ENCODE results near the gene PCED1B.

The PCED1B gene

DNA sequence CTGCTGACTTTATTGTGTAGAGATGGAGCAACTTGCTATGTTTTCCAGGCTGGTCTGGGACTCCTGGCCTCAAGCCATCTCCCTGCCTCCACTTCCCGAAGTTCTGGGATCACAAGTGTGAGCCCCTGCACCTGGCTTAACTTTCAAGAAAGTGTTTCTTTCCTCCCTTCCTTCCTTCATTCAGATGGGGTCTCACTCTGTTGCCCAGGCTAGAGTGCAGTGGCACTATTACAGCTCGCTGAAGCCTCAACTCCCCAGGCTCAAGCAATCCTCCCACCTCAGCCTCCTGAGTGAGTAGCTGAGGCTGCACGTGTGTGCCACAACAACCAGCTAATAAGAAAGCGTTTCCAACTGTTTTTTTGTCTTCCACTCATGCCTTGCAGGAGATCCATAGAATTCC, 186.0 kb downstream of the PCED1B start:
- no peak overlapping the region for H3K4me3 Mint-ChIP-seq
- no peaks in the 10 kb centered on the region for H3K36me3 Mint-ChIP-seq (ENCODE audit: low read depth)
- peaks cover 12% of the 10 kb centered on the region for H3K9me3 Mint-ChIP-seq
- no peak overlapping the region for H3K27ac Mint-ChIP-seq
- TF ChIP-seq, protein P1, sequence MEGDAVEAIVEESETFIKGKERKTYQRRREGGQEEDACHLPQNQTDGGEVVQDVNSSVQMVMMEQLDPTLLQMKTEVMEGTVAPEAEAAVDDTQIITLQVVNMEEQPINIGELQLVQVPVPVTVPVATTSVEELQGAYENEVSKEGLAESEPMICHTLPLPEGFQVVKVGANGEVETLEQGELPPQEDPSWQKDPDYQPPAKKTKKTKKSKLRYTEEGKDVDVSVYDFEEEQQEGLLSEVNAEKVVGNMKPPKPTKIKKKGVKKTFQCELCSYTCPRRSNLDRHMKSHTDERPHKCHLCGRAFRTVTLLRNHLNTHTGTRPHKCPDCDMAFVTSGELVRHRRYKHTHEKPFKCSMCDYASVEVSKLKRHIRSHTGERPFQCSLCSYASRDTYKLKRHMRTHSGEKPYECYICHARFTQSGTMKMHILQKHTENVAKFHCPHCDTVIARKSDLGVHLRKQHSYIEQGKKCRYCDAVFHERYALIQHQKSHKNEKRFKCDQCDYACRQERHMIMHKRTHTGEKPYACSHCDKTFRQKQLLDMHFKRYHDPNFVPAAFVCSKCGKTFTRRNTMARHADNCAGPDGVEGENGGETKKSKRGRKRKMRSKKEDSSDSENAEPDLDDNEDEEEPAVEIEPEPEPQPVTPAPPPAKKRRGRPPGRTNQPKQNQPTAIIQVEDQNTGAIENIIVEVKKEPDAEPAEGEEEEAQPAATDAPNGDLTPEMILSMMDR (IDR thresholded peaks at IDR 0.05), result no peak
- no peak for DNase-seq
- H3K27me3 Mint-ChIP-seq (ENCODE audit: low read depth, poor library complexity), result no peaks in the 10 kb centered on the region
- H3K4me1 Mint-ChIP-seq, result no peaks in the 10 kb centered on the region

DNA sequence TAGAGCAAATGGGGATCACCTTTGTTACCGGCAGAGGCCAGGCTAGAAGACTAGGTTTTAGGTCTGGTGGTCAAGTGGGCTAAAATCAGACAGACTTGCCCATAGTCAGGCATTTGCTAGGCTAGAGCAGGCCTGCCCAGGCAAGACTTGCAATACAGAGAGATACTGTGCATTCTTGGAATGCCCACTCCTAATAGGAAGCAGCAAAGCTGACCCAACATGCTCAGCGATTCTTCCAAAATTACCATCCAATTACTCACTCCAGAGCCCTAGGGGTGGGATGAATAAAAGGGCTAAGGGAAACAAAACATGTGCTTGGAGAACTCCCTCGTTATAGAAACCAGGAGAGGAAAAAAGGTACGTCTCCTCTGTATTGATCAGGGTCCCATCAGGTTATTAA, 188.2 kb downstream of the PCED1B start:
- Mint-ChIP-seq H3K4me3 (no peak overlapping the region), H3K36me3 (ENCODE audit: low read depth) (no peaks in the 10 kb centered on the region), H3K27ac (no peak overlapping the region), H3K27me3 (ENCODE audit: low read depth, poor library complexity) (peaks cover 7% of the 10 kb centered on the region), H3K4me1 (no peaks in the 10 kb centered on the region), H3K9me3 (peaks cover 12% of the 10 kb centered on the region)
- TF ChIP-seq, protein P1 (IDR thresholded peaks at IDR 0.05), result no peak
- no peak for DNase-seq

- no peak overlapping the region for H3K27ac Mint-ChIP-seq
- H3K9me3 Mint-ChIP-seq, result peaks cover 12% of the 10 kb centered on the region
- no peak overlapping the region for H3K4me3 Mint-ChIP-seq
- TF ChIP-seq, protein P1 (IDR thresholded peaks at IDR 0.05), result no peak
- no peaks in the 10 kb centered on the region for H3K36me3 Mint-ChIP-seq (ENCODE audit: low read depth)
- no peaks in the 10 kb centered on the region for H3K4me1 Mint-ChIP-seq
- DNase-seq, result no peak
- H3K27me3 Mint-ChIP-seq (ENCODE audit: low read depth, poor library complexity), result peaks cover 7% of the 10 kb centered on the region
Observed at GRCh38 chr12:47268501-47269454, 189.4 kb downstream of the PCED1B start.

GRCh38 chr12:47269916-47270315, 190.5 kb downstream of the PCED1B start:
- Mint-ChIP-seq H3K36me3 (ENCODE audit: low read depth) (no peaks in the 10 kb centered on the region), H3K27ac (no peak overlapping the region), H3K9me3 (peaks cover 12% of the 10 kb centered on the region), H3K4me1 (no peaks in the 10 kb centered on the region), H3K4me3 (no peak overlapping the region), H3K27me3 (ENCODE audit: low read depth, poor library complexity) (peaks cover 7% of the 10 kb centered on the region)
- TF ChIP-seq, protein P1 (IDR thresholded peaks at IDR 0.05), result no peak
- DNase-seq, result no peak

- H3K27me3 Mint-ChIP-seq (ENCODE audit: low read depth, poor library complexity), result peaks cover 7% of the 10 kb centered on the region
- peaks cover 5% of the 10 kb centered on the region for H3K4me1 Mint-ChIP-seq
- H3K36me3 Mint-ChIP-seq (ENCODE audit: low read depth), result no peaks in the 10 kb centered on the region
- TF ChIP-seq, protein P1 (IDR thresholded peaks at IDR 0.05), result no peak
- H3K27ac Mint-ChIP-seq, result peak overlapping the region; percentile 12
- H3K4me3 Mint-ChIP-seq, result no peak overlapping the region
- peaks cover 12% of the 10 kb centered on the region for H3K9me3 Mint-ChIP-seq
- no peak for DNase-seq
Observed at GRCh38 chr12:47270782-47271664, 191.6 kb downstream of the PCED1B start.

All from nephron progenitor cell (in vitro differentiated cells).